GM19452 (cell line): ENCODE results near the gene TRMO.
"Not testable (repeated sequence)": the region's sequence is repeated elsewhere in the genome, so short reads cannot be mapped to it uniquely, and the experiment has no call there.

ENCODE experiments used
- ATAC-seq: cut with Tn5 transposase; IDR thresholded peaks from one replicate; pipeline ENCODE4 v1.9.1; 2021; ENCODE audit not compliant: unreplicated experiment

The TRMO gene, protein sequence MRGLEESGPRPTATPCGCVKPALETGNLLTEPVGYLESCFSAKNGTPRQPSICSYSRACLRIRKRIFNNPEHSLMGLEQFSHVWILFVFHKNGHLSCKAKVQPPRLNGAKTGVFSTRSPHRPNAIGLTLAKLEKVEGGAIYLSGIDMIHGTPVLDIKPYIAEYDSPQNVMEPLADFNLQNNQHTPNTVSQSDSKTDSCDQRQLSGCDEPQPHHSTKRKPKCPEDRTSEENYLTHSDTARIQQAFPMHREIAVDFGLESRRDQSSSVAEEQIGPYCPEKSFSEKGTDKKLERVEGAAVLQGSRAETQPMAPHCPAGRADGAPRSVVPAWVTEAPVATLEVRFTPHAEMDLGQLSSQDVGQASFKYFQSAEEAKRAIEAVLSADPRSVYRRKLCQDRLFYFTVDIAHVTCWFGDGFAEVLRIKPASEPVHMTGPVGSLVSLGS

DNA sequence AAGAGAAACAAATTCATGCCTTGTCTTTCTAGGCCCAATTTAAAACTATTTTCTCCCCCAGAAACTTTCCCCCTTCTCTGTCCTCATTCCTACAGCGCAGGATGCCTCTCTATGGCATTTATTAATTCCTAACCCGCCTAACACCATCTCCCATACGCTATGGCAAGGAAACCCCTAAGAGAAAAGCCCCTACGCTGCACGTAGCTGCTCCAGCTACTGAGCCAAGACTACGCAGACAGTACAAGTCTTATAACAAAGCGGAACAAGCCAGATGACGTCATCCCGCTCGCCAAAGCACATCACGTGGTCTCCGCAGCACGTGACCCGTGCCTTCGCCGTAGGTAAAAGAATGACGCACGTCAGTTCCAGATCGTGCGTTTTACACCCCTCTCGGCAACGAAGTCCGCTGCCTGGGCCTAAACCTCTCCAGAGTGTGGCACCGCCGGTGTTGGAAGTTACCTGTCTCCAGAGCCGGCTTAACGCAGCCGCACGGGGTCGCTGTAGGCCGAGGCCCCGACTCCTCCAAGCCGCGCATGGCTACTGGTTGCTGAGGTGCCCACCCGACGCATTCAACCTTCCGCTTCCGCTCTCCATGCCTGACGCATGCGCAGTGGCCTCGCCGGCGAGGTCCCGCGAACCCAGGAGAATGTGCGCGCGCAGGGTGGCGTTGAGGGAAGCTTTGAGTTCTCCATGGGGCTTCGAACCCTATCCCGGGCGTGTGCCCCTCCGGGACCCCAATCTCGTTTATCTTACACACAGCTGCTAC, at the start of gene TRMO:
Gene TRMO (minus strand): TSS at position 542 of the 766 bp plus-strand sequence. CDS start 7 bp downstream, at position 535.
- peak; percentile 83 for ATAC-seq

DNA sequence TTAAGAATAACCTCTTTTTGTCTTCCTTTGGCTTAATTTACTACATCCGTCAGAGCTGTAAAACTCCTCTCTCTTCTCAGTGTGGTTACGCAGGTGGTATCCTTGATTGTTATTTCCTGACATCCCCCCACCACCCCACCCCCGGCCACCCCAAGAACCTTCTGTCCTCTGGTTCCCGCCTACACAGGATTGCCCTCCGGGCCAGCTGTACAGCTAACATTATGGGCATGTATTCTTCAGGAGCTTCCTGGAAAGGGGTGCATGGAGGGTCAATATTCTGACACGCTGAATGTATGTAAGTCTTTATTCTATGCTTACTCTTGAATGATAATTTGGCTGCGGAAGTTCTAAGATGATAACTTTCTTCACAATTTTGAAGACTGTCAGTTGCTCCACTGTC, 47.9 kb upstream of the TRMO start:
- ATAC-seq, result no peak

DNA sequence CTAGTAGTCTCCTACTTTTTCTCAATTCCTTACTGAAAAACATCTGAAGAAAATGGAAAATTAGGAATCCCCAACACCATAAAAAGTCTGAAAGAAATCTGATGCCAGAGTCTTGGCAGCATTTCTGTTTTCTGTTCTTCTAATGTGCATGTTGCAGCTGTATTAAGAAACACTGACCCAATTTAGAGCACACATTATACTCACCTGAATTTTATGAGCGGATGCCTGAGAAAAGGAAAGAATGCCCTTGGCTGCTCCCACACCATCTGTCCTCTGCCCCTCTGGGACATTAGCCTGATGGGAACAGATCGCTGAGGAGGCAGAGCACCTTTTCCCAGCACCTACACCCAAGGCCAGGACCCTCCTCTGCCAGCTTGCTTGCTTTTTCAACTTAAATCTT, 46.7 kb upstream of the TRMO start:
- no peak for ATAC-seq

DNA sequence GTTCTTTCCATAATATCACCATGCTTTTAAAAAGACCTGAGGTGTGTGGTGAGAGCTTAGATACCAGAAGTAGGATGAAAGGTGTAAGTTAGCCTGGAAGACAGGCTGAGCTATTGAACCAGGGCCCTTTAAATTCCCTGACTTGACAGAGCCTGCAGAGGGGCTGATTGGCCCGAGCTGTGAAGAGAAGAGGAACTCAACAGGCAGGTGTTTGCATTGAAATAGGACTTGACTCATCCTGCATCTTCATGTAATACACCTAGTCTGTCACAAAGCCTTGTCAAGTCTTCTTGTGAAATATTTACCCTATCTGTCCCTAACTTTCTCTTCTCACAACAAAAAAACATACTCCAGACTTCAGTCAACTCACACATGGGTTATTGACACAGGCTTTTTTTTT, 44.2 kb upstream of the TRMO start:
- no peak for ATAC-seq

DNA sequence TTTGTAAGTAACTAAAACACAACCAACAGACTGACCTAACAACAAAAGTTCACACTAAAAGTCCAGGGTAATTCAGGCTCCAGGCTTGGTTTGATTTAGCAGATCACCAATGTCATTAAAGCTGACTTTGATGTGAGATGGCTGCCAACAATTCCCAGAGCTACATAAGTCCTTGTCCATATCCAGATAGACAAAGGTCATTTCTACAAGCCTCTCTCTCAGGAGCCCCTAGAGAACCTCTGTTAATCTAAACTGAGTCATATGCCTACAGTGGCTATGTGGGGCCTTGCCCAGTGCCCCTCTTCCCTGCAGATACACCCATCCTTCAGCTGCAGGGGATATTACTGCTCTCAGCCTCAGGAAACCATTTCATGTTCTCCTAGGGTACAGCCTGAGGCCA, 42.6 kb upstream of the TRMO start:
- no peak for ATAC-seq

DNA sequence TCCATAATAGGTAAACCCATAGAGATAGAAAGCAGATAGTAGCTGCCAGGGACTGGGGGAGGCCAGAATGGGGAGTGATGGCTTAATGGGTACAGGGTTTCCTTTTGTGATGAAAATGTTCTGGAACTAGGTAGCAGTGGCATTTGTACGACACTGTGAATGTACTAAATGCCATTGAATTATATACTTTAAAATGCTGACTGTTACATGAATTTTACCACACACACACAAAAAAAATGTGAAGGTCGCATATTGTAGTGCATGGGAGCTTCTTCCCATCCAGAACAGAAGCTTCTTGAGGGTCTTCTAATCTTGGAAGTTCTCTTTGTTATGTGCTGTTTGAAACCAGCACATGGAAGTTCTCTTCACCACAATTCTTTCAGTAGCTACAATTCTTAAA, 40.9 kb upstream of the TRMO start:
- ATAC-seq, result no peak

DNA sequence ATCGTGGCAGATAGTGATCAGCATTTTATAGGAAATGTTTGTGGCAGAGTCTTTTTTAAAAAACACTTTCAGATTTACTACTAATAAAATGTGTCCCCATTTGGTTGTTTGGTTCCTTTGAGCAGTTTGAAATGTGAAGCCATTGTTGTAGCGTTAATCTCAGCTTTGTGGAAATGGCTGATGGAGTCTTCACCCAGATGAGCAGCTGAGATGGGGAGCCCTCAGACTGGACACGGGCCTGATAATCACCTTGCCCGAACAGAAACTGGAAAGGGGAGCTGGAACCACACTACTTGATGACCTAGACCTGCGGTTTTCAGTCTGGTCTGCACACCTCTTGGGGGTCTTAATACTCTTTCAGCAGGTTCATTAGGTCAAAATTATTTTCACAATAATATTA, 40.3 kb upstream of the TRMO start:
- ATAC-seq, result no peak

DNA sequence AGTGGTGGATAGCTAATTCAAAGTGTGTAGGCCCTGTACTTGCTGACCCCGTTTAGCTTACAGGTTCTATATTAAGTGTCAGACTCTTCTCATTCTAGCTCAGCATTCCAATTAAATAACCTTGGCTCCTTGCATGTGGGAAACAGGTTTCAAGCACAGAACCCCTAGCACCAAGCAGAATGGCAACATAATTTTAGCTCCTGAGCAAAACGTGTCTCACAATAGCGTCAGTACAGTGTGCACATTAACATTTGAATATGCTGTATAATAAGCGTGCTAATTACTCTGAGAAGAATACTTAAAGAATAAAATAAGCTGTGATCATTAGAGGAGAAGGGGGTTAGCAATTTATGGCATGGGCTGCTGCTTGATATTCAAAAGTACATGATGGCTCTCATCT, 39.8 kb upstream of the TRMO start:
- no peak for ATAC-seq

DNA sequence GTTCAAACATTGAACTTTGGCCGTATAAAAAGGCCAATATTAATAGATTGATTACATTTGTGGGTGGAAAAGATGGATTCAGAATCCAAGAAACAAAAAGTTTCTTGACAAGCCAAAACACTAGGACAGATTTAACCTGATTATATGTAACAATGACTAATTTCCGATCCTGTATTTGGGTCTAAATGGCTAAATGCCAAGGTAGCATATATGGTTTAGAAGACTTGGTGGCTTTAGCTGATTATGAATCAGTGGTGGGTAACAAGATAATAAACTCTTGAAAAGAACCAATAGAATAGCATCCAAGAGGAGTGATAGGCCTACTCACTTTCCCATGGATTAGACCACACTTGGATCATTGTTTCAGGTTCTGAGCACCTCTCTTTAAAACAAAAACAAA, 39.1 kb upstream of the TRMO start:
- no peak for ATAC-seq

DNA sequence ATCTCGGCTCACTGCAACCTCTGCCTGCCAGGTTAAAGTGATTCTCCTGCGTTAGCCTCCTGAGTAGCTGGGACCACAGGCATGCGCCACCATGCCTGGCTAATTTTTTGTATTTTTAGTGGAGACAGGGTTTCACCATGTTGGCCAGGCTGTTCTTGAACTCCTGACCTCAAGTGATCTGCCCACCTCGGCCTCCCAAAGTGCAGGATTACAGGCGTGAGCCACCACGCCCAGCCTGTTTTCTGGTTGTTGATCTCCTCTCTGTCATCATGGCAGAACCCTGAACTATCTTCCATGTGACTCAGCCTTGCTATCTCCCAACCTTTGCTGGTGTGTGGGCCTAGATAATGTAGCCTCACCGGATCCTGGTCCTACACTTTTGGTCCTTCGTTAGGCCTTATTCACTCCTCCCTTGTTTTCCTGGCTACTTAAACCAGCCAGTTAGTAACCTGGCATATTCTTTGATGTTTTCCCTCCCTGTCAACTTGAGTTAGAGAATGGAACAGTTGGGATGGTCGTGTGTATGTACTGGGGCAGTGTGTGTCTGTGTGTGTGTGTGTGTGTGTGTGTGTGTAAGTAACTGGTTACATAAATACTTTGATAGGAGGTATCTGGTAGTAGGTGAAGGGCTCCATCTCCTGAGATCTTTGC, 38.5 kb upstream of the TRMO start:
- ATAC-seq, result not testable (repeated sequence)

DNA sequence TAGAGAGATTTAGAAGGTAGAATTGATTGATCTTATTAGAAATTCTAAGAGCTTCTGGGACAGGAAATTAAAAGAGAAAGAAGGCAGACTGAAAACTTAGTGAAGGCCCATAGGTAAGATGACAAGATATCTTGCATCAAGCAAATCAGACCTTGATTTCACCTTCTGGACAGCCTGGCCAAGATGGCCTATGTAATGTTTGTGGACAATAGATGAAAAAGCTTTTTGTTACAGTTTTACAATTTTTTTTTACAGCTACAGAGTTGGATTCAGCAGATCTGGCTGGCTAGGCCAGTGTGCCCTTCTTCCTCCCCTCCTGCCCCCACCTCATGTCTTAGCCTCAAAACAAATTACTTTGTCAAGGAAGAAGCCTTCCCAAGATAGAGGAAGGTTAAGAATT, 37.3 kb upstream of the TRMO start:
- ATAC-seq, result no peak

DNA sequence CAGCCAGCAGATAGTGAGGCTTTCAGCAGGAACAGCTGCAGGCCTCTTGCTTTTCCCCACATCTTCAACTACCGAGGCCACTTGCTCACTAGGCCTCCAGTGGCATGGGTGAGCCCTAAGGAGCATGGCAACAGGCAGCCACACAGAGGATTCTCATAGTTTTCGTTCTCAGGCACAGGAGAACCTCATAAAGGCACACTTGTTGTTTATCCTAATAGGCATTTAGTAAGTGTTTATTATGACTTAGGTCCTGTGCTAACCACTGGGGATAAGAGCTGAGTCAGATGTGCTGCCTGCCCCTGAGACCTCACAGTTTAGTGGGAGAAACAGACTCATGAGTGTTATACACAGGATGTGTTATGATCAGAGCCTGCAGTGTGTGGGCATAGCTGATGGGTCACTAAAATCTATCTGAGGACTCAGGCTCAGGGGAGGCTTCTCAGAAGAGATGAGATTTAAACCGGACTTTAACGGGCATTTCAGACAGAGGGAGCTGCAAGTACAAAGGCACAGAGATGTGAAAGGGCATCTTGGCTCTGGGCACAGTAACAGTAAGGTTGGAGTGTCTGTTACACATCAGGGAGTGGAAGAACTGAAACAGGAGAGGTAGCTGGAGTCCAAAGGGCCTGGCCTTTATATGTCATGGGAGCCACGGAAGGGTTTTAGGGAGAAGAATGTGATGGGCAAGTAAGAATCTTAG, 36.7 kb upstream of the TRMO start:
- no peak for ATAC-seq

DNA sequence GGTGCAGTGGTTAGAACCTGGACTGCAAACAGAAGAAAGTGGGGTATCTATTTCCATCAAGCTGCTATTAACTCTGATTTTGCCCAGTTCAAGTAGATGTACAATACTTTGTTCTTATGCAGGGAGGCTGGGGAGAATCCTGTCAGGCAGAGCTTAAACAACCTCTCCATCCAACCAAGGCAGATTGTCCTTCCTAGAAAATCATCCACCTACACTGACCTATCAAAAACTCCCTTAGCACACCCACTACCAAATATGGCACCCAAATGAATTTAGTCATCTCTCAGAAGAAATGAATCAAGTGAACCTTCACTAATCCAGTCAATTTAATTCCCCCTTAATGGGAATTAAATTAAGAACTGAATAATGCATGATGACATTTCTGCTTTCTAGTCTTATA, 34.0 kb upstream of the TRMO start:
- ATAC-seq, result no peak

DNA sequence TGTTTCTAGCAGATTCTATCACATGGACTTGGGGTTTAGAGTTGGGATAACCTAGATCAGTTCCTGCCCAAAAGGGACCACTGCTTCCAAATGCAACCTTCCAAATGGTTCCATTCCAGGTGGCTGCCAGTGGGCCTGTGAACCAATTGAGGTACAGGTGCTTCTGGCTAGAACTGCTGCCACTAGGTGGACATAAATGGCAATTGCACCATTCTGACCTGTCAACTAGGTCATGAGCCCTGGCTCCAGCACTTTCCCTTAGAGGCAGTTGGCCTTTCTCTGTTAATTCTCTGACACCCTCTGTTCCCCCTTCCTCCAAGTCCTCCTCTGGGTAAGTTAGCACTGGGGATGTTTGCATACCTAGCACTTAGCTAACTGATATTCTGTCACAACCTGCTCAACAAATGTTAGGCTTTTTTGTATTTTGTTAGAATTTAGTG, 32.3 kb upstream of the TRMO start:
- ATAC-seq, result peak; percentile 88

DNA sequence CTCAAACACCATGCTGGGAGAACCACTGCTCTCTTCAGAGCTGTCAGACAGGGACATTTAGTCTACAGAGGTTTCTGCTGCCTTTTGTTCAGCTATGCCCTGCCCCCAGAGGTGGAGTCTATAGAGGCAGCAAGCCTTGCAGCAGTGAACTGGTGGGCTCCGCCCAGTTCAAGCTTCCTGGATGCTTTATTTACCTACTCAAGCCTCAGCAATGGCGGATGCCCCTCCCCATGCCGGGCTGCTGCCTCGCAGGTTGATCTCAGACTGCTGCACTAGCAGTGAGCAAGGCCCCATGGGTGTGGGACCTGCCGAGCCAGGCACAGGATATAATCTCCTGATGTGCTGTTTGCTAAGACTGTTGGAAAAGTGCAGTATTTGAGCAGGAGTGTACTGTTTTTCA, 28.6 kb upstream of the TRMO start:
- not testable (repeated sequence) for ATAC-seq

DNA sequence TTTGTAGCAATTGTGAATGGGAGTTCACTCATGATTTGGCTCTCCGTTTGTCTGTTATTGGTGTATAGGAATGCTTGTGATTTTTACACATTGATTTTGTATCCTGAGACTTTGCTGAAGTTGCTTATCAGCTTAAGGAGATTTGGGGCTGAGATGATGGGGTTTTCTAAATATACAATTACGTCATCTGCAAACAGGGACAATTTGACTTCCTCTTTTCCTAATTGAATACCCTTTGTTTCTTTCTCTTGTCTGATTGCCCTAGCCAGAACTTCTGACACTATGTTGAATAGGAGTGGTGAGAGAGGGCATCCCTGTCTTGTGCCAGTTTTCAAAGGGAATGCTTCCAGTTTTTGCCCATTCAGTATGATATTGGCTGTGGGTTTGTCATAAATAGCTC, 24.8 kb upstream of the TRMO start:
- not testable (repeated sequence) for ATAC-seq

DNA sequence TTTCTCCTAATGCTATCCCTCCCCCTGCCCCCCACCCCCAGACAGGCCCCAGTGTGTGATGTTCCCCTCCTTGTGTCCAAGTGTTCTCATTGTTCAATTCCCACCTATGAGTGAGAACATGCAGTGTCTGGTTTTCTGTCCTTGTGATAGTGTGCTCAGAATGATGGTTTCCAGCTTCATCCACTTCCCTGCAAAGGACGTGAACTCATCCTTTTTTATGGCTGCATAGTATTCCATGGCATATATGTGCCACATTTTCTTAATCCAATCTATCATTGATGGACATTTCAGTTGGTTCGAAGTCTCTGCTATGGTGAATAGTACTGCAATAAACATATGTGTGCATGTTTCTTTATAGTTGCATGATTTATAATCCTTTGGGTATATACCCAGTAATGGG, 23.2 kb upstream of the TRMO start:
- not testable (repeated sequence) for ATAC-seq

DNA sequence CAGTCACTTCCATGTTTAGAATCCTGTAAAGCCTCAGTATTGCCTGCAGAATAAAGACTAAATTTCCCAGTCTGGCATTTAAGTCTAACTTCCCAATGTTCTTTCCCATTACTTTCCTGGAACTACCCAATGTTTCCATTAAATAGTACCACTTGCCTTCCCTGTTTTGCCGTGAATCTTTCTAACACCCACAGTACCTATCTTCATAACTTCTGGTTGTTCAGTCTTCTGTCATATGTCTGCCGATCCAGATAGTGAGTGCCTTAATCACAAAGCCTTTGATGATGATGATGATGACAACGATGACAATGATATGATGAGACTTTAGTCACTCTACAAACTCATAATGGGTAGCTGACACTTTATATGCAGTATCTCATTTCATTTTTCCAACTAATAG, 22.3 kb upstream of the TRMO start:
- no peak for ATAC-seq

DNA sequence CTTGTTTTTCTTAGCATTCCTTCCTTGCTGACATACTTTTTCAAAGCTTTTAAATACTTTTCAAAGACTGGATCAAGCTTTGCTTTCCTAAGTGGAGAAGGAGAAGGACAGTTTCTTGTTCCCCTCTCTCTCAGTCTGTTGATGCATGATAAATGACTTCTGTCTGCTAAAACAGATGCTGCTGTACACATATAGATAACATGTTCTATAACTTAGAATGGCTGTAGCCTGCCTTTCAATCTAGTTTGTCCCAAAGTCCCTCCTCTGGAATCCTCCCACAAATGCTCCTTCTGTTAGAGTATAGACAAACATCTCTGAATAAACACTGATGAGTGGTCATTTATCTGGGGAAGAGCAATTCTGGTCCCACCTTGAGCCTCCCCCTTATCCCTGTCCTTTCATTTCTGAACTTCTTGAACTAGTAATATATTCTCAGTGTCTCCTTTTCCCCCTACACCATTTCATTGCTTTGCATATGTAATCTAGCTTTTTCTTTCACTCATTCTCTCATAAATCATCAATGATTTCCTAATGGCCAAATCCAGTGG, 21.1 kb upstream of the TRMO start:
- no peak for ATAC-seq

DNA sequence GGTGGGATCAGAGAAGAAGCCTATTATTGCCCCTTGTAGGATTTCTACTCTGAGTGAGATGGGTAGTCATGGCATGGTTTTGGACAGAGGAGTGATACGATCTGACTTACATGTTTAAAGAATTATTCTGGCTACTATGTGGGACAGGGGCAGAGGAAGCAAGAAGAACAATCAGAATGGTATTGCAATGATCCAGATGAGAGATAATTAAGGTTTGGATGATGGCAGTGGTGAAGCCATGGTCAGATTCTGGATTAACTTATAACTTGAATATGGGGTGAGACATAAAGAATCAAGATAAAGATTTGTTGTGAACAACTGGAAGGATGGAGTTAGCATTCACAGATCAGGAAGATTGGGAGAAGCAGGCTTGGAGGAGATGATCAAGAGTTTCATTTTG, 19.0 kb upstream of the TRMO start:
- ATAC-seq, result no peak

DNA sequence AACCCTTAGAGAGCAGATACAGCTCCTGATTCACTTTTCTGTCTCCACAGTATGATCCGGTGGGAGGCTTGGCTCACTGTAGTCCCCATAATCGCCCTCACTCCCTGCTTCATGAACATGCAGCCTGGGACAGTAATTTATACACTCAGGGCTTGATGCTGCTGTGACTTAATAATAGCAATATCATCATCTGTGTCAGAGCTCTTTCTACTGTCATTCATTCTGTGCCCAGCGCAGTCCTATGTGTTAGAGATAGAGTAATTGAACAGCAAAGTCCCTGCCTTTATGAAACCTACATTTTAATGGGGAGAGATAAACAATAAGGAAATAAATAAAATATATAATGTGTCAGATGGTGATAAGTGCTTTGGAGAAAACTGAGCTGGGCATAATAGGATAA, 18.4 kb upstream of the TRMO start:
- no peak for ATAC-seq
